ENCODE results near the gene TSPAN14.

TSPAN14 gene

DNA sequence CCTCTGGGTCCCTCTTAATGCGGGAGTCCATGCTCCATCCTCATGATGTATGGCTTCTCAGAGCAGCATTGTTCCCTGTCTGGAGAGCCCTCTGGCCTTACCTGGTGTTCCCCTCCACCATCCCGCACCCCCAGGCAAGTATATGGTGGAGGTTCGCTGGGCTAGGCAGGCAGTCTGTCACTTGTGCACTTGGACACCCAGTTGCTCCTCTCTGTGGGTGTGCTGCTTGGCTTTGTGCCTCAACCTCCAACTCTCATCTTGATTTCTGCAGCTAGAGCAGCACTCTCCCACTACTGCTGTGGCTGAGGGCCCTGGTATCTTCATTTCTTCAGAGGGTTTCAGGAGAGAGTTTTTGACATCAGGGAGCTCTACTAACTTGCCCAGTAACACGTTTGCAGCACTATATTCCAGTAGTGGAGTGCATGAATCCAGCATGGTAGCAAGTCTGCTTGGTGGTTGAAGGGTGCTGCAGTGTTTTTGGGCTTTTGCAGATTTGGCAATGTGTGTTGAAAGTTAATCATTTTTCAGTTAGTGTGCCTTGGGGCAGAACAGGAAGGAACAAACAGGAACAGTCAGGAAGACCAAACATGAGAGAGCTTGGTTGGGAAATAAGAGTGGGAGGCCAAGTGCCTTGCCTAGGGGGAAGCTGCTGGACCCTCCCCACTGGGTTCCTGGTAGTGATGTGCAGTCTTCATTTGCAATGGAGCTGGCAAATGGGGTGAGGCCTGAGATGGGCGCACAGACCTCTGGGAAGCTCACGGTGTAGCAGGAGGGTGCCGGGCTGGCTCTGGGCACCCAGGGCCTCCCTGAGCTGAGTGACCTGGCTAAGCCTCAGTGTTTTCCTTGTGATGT, 37.4 kb downstream of the TSPAN14 start:
- no peak for DNase-seq

- no peak for DNase-seq
Observed at GRCh38 chr10:80492848-80493521, 38.9 kb downstream of the TSPAN14 start.

- DNase-seq: no peak
Observed at GRCh38 chr10:80493522-80494051, 39.5 kb downstream of the TSPAN14 start.

DNA sequence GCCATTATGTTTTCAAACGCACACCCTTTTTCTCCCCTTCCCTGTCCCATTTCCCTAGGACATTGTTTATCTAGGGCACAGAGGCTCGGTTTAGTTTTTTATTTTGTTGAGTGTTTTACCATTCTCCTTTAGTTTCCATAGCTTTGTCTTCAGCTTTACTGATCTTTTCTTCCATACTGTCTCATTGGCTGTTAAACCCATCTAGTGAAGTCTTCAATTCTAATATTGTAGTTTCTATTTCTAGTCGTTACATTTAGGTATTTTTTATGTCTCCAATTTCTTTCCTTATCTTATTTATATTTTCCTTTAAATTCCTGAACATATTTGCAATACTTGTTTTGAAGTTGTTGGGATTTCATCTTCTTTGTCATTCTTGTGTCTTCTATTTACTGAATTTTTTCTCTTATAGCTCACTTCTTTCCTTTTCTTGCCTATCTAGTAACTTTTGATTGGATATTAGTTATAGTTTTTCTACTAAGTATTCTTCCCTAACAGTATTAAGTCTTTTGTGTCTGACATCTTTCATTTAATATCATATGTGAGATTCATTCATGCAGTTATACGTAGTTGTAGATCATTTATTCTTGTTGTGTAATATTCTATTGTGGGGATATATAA, 42.6 kb downstream of the TSPAN14 start:
- no peak for DNase-seq

GRCh38 chr10:80497187-80498077, 43.3 kb downstream of the TSPAN14 start:
- no peak for DNase-seq

- DNase-seq: no peak
Observed at GRCh38 chr10:80498078-80498832, 44.1 kb downstream of the TSPAN14 start.

GRCh38 chr10:80498833-80499741, 45.0 kb downstream of the TSPAN14 start:
- no peak for DNase-seq

- DNase-seq: no peak
Observed at GRCh38 chr10:80500572-80501380, 46.7 kb downstream of the TSPAN14 start.

DNA sequence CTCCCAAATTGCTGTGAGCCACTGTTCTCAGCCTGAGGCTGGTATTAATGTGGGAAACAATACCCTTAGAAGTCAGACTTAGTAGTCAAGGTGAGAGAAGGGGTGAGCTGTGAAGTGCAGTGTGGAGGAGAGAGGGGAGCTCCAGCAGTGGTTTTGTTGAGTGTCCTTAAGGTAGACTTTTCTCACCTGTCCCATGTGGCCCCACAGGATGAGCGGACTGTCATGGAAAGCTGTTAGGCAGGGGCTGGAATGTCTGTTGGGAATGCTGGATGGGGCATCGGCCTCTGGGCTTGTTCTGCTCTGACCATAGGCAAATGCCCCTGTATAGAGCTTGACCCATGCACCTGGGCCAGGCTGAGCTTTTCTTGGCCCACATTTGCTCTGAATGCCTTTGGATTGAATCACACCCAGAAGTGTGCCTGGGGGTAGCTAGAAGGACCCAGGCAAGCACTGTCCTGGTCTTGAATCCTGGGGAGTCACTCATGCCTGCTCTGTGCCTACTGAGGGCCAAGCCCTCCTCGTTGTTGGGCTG, 47.3 kb downstream of the TSPAN14 start:
- no peak for DNase-seq

GRCh38 chr10:80501913-80502521, 47.9 kb downstream of the TSPAN14 start:
- no peak for DNase-seq

GRCh38 chr10:80502621-80503583, 48.8 kb downstream of the TSPAN14 start:
- DNase-seq: no peak

DNA sequence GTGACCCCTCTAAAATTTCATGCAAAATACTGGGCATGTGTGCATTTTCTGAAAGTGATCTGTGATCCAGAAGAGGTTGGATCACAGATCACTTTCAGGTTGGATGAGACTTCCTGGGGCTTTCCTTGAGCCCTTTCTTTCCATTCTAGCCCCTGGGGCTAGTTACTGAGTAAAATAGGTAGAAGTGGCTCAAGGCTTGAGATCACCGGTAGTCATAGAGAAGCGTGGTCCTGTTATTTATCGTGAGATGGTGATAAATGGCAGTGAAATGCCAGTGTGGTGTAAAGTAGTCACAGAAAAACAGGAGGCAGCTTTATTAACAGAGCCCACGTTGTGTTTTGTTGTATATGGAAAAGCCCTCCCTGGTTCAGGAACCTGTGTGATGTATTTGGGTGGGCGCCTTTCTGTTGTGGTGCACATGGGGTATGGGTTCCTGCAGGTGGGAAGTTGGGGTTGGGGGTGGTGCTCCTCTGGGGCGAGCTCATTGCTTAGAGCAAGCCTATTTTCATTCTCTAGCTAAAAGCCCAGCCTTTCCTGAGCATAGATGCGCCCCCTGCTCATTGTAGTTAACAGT, 49.6 kb downstream of the TSPAN14 start:
- DNase-seq: no peak

DNA sequence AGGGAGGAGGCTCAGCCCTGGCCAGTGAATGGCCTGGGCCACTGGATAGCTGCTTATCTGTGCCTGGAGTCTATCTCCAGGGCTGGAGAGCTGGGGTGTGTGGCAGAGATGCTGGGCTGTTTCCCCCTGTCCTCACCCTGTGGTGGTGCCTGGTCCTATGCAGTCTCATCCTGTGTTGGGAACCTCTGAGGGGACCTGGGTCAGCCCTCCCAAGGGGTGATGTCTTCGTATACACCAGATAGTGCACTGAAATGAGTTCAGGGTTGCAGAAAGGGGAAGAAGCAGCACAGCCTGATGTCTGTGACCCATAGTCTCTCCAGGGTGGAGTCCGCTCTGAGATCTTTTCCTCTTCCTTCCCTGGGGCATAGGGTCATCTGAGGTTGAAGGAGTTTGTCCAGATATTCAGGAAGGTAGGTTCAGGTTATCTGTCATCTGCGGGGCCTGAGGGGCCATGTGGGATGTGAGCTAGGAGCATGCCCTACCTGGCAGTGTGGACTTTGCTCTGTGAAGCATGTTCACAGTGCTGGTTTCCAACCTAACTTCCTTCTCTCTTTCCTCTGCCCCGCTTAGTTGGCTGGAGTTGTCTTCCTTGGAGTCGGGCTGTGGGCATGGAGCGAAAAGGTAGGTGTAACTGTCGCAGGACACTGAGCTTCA, 50.2 kb downstream of the TSPAN14 start:
- DNase-seq: no peak

DNA sequence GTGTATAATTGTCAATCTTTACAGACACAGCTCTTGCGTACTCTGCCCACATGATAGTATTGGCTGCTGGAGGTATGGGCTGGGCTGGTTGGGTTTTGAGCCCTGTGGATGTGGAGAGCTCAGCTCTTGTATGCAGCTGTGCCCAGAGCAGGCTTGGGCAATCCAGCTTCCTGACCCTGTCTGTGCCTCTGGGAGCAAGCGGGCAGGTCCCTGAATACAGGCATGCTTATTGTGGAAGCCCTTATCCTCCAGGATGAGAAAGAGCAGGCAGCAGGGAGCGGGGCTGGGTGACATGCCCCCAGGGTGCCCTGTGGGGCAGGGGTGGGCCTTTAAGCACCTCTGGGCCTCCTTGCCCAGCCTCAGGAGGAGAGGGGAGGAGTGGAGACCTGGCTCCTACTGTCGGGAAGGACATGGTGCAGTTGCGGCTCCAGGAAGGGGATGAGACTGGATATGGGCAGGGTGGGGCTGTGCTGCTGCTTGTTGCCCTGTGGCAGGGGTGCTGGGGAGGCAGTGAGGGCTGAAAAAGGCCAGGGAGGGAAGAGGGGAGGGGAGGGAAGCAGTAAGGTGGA, 50.9 kb downstream of the TSPAN14 start:
- no peak for DNase-seq

DNA sequence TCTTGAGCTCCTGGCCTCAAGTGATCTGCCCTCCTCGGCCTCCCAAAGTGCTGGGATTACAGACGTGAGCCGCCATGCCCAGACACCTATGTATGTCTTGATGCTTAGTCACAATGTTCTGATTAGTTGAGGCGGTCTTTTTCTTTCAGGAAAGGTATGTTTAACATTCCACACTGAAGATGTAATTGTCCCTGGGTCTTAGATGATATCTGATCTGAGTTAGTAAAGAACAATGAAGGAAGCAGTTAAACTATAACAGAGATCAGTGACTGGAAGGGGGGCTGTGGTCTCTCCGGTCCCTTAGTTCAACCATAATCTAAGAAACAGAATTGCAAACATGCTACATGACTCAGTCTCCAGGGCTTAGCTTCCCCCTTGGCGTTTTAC, 52.1 kb downstream of the TSPAN14 start:
- no peak for DNase-seq

DNA sequence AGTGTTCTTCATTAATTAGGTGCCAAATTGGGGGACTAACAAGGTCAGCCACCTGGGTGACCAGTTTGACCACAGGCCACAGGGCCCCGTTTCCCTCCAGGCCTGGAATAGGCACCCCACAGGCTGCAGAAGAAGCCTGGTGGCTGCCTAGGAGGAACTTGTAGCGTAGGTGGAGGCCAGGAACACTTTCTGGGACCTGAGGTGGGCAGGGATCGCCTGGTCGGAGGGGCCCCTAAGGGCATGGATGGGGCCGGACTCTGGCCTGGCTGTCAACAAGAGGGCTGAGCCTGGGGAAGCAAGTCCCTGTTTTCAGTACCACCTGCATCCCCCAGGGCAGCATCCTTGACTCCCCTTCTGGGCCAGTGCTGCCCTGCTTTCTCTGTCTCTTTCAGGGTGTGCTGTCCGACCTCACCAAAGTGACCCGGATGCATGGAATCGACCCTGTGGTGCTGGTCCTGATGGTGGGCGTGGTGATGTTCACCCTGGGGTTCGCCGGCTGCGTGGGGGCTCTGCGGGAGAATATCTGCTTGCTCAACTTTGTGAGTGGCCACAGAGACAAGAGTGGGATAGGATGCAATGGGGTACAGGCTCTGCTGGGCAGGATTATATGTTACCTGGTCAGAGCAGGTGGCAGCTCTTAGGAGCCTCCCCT, 52.9 kb downstream of the TSPAN14 start:
- DNase-seq: no peak
